Right lobe of liver (tissue), 6 donors: ENCODE results near the gene CBX8. TPM values are rescaled to one million over a fixed set of nuclear protein-coding genes. Genes with fewer than 3 reads are reported as not detected.

Experiments
- ATAC-seq, 4 donors: fragments of 200-7000 bp; cut with Tn5 transposase; one replicate each; pipeline ENCODE4 v1.9.1; 2020; ENCODE audit warnings: mild to moderate bottlenecking in 4 of 4, moderate library complexity in 4 of 4
- DNase-seq, 3 donors: peaks; one replicate each; pipeline ENCODE4 v3.0.0-alpha.2; 2020
- H3K27ac ChIP-seq, 3 donors: fragments of 200-600 bp; one replicate each; pipeline ENCODE4 v1.8.0; 2022
- H3K27me3 ChIP-seq, 2 donors: fragments of 200-600 bp; one replicate each; pipeline ENCODE4 v1.8.0; 2022
- H3K36me3 ChIP-seq, 4 donors: fragments of 200-600 bp; sonication (generic) in 1 of 4; one replicate each; pipeline versions ENCODE4 v1.5.1 to v1.8.0; 2017 to 2022; ENCODE audit warnings: control low read depth in 1 of 4
- H3K4me1 ChIP-seq, 4 donors: fragments of 200-600 bp; sonication (generic) in 1 of 4; one replicate each; pipeline versions ENCODE4 v1.5.1 to v1.8.0; 2017 to 2022; ENCODE audit warnings: control low read depth in 1 of 4
- H3K4me3 ChIP-seq, 3 donors: fragments of 200-600 bp; one replicate each; pipeline ENCODE4 v1.8.0; 2022
- H3K9me3 ChIP-seq, 4 donors: fragments of 200-600 bp; sonication (generic) in 1 of 4; one replicate each; pipeline versions ENCODE4 v1.5.1 to v1.8.0; 2017 to 2022; ENCODE audit warnings: control low read depth in 1 of 4
- CTCF ChIP-seq, 4 donors: fragments of 200-600 bp in 3 of 4; fragments of 450-650 bp in 1 of 4; IDR thresholded peaks; one replicate each; pipeline versions ENCODE4 v1.5.1 to v1.8.0; 2016 to 2022; ENCODE audit warnings: antibody characterized with exemption in 4 of 4, mild to moderate bottlenecking in 2 of 4
- POLR2A ChIP-seq: fragments of 450-650 bp; IDR thresholded peaks from one replicate; pipeline ENCODE4 v1.6.1; 2017; ENCODE audit warnings: antibody characterized with exemption, mild to moderate bottlenecking
- WGBS: methylation state at CpG from one replicate; pipeline ENCODE4 v1.1.6; 2018; ENCODE audit warnings: low coverage, low lambda C conversion rate; ENCODE audit not compliant: insufficient coverage; ENCODE audit errors: missing lambda C conversion rate; 5-methylcytosine and 5-hydroxymethylcytosine counted together
- intact Hi-C, 2 donors: fragments of 100-400 bp; cut with DNase I; formaldehyde crosslinking; loops; one replicate each; pipeline versions ENCODE4 v1.11.2 to v1.14.1; 2022
- total RNA-seq, 6 experiments: library from RNA; depleted of rRNA in 2 of 6; stranded (reverse); fragments of >200 nt in 2 of 6; fragmentation: NEBNext Ultra II Directional in 3 of 6; extraction: Animal tissue kit (Norgen Biotek cat#: 25700) in 3 of 6; gene quantifications; one replicate each; pipeline versions ENCODE4 v1.1.0 to v1.2.4, GENCODE V29; 2016 to 2023
- donor health status: DM: no; HTN: yes; CAD: no.
- donor health status: DM: no; HTN: no; CAD: no.
- donor health status: DM: no; HTN: no; CAD: no.
- donor health status: DM: no; HTN: yes; CAD: no.
- donor health status: DM: no; HTN: yes; CAD: no.

CBX8 gene
- total RNA-seq, 6 experiments from 2014 or later: 1.2 to 4.7 (median 2.0) TPM

GRCh38 chr17:79835953-79836509 lies 39.2 kb upstream of the CBX8 start:
- Histone ChIP-seq H3K27me3 (no peaks in the 10 kb centered on the region), H3K4me1 (peaks cover 0 to 53% (median 22%) of the 10 kb centered on the region in 4 donors), H3K27ac (peak overlapping the region in 2 of 3 donors; percentile 84 to 99), H3K36me3 (peaks cover 0 to 15% (median 6%) of the 10 kb centered on the region in 4 donors), H3K4me3 (peak overlapping the region in 2 of 3 donors; percentile 68 to 71), H3K9me3 (no peaks in the 10 kb centered on the region)
- WGBS: no CpG with 5 or more reads among the region's 24 CpGs
- intact Hi-C loops: no loop called here
- ATAC-seq (no peak), DNase-seq (peak; percentile 50 to 72 (median 63))
- TF ChIP-seq CTCF (IDR thresholded peaks at IDR 0.05): no peak
- no peak for TF ChIP-seq POLR2A

GRCh38 chr17:79835470-79835899 lies 38.6 kb upstream of the CBX8 start:
- peak overlapping the region in 1 of 3 donors; percentile 99 for H3K27ac ChIP-seq

DNA sequence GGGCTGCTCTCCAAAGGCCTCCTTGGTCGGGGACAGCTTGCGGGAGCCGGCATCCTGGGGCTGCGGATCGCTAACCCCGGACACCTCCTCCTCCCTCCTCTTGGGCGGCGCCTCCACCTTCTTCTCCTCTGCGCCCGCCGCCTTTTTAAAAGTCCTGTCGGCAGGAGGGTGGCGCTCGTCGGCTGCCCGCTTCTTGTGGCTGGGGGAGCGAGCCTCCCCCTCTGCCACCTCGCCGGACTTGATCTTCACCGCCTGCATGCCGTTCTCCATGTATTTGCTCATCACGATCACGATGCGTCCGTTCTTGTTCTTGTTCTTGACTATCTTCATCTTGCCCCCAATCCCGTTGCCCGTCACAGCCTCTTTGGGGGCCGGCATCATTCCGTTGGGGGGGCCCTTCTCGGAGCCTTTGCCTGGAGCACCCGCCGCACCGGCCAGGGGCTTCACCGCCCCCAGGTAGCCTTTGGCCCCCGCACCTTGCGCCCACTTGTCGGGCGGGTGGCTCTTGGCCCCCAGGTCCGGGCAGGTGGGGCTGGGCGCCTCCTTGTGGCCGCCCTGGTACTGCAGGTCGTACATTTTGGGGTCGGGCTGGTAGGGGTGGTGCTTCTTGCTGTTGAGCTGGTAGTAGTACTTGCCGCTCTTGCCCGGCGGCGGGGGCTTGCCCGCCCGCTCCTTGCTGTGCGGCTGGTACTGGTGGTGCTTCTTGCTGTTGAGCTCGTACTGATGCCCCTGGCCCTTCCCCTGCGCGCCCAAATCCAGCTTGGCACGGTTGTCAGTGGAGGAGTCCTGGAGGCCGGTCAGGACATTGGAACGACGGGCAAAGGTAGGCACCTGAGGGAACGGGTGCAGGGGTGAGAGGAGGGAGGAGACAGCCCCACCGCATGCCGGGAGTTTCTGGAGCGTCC lies 37.9 kb upstream of the CBX8 start:
- Histone ChIP-seq H3K27ac (peak overlapping the region in 1 of 3 donors; percentile 99), H3K4me3 (no peak overlapping the region), H3K36me3 (peaks cover 0 to 15% (median 6%) of the 10 kb centered on the region in 4 donors), H3K27me3 (no peaks in the 10 kb centered on the region), H3K4me1 (peaks cover 0 to 48% (median 23%) of the 10 kb centered on the region in 4 donors), H3K9me3 (no peaks in the 10 kb centered on the region)
- 72% methylated on average over 29 of the region's 61 CpGs for WGBS
- DNase-seq (peak in 2 of 3 donors; percentile 35 to 68), ATAC-seq (no peak)
- peak; percentile 51 to 74 (median 64) for TF ChIP-seq CTCF (IDR thresholded peaks at IDR 0.05)
- TF ChIP-seq POLR2A: no peak
- intact Hi-C loops: no loop called here

More at GRCh38 chr17:79835470-79835899, 38.6 kb upstream of the CBX8 start:
- ATAC-seq: no peak
- no peak overlapping the region for H3K4me3 ChIP-seq
- H3K36me3 ChIP-seq: peaks cover 0 to 15% (median 6%) of the 10 kb centered on the region in 4 donors
- 50% methylated on average over 1 of the region's 13 CpGs for WGBS
- H3K4me1 ChIP-seq: peaks cover 0 to 53% (median 23%) of the 10 kb centered on the region in 4 donors
- TF ChIP-seq CTCF (IDR thresholded peaks at IDR 0.05): no peak
- TF ChIP-seq POLR2A: no peak
- H3K27me3 ChIP-seq: no peaks in the 10 kb centered on the region
- intact Hi-C loops: no loop called here
- no peaks in the 10 kb centered on the region for H3K9me3 ChIP-seq
- DNase-seq: peak in 1 of 3 donors; percentile 27

DNA sequence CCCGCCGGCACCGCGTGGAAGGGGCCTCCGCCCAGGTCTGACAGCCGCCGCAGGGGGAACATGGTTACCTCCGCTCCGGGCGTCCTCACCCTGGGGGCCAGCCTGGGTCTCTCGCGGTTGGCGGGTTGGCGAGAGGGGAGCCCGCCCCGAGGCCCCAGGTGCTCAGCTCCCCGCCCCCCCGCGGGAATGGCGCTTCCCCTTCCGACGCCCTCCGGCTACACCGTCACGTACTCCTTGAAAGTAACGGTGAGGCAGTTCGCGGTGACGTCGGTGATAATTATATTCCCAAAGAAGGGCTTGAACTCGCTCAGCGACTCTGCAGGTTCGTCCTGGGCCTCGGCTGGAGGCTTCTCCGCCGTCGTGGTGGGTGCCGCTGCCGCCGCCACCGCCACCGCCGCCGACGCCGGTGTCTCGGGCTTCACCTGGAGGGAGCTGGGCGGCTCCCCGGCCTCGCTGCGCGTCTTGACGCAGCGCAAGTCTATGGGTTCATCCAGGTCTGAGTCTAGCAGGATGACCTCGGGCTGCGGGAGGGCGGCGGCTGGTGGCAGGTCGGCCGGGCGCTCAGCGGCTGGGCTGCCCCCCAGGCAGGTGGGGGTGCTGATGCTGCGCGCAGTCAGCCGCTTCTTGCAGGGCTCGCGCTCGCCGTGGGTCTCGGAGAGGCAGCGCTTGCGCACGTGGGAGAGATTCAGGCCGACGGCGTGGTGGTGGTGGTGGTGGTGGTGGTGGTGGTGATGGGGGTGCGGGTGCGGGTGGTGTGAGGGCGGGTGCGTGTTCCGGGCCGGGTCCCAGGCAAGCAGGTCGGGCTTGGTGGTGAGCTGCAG lies 37.1 kb upstream of the CBX8 start:
- Histone ChIP-seq H3K27me3 (no peaks in the 10 kb centered on the region), H3K36me3 (peaks cover 0 to 15% (median 6%) of the 10 kb centered on the region in 4 donors), H3K9me3 (no peaks in the 10 kb centered on the region), H3K27ac (peak overlapping the region in 1 of 3 donors; percentile 45), H3K4me1 (peaks cover 0 to 51% (median 23%) of the 10 kb centered on the region in 4 donors), H3K4me3 (no peak overlapping the region)
- no peak for TF ChIP-seq CTCF (IDR thresholded peaks at IDR 0.05)
- TF ChIP-seq POLR2A: no peak
- WGBS: 87% methylated on average over 12 of the region's 83 CpGs
- ATAC-seq (no peak), DNase-seq (peak in 1 of 3 donors; percentile 39)
- intact Hi-C loops: no loop called here
